Thyroid gland (tissue), 4 donors: ENCODE results near the gene WDR49. TPM values are rescaled to one million over a fixed set of nuclear protein-coding genes. Genes with fewer than 3 reads are reported as not detected.

Source experiments
- DNase-seq, 2 donors: peaks; one replicate each; pipeline ENCODE4 v3.0.0-alpha.2; 2019
- H3K27ac ChIP-seq, 3 donors: fragments of 200-600 bp; sonication (generic); 1 replicate in 2 of 3; 2 replicates in 1 of 3; pipeline ENCODE4 v1.5.1; 2016 to 2019; ENCODE audit warnings: mild to moderate bottlenecking in 1 of 3, moderate library complexity in 1 of 3
- H3K27me3 ChIP-seq: fragments of 200-600 bp; sonication (generic); one replicate; pipeline ENCODE4 v1.5.1; 2019
- H3K36me3 ChIP-seq, 2 donors: fragments of 200-600 bp; sonication (generic); one replicate each; pipeline ENCODE4 v1.5.1; 2016 to 2019
- H3K4me1 ChIP-seq, 2 donors: fragments of 200-600 bp; sonication (generic); one replicate each; pipeline ENCODE4 v1.5.1; 2017 to 2019
- H3K4me3 ChIP-seq, 3 donors: fragments of 200-600 bp; sonication (generic); replicated peaks in 1 of 3; 1 replicate in 2 of 3; 2 replicates in 1 of 3; pipeline ENCODE4 v1.5.1; 2016; ENCODE audit warnings: mild to moderate bottlenecking in 1 of 3
- H3K9me3 ChIP-seq: fragments of 200-600 bp; sonication (generic); one replicate; pipeline ENCODE4 v1.5.1; 2017
- POLR2A ChIP-seq, 2 donors: fragments of 450-650 bp; IDR thresholded peaks; one replicate each; pipeline ENCODE4 v1.6.1; 2017; ENCODE audit warnings: antibody characterized with exemption in 2 of 2, mild to moderate bottlenecking in 2 of 2, moderate library complexity in 1 of 2
- WGBS, 2 donors: methylation state at CpG; one replicate each; pipeline ENCODE4 v1.1.5; 2017; 5-methylcytosine and 5-hydroxymethylcytosine counted together
- intact Hi-C: fragments of 100-400 bp; cut with DNase I; formaldehyde crosslinking; loops from one replicate; pipeline ENCODE4 v1.15.1; 2023
- total RNA-seq, 4 donors: library from RNA; depleted of rRNA; stranded (reverse); fragments of >200 nt; gene quantifications; one replicate each; pipeline ENCODE4 v1.2.3, GENCODE V29; 2016
- TF ChIP-seq, protein P1 (sequence below), 6 experiments: fragments of 200-600 bp in 3 of 6; fragments of 450-650 bp in 3 of 6; sonication (generic) in 3 of 6; IDR thresholded peaks; one replicate each; pipeline ENCODE4 v1.5.1; 2016 to 2019; ENCODE audit warnings: antibody characterized with exemption in 6 of 6, mild to moderate bottlenecking in 2 of 6, inconsistent platforms in 1 of 6, moderate library complexity in 1 of 6

Gene WDR49
- total RNA-seq = 1 to 10 TPM in 3 of 4 donors, under 1 TPM in 1; 0.56 to 2.2 (median 1.6) TPM

DNA sequence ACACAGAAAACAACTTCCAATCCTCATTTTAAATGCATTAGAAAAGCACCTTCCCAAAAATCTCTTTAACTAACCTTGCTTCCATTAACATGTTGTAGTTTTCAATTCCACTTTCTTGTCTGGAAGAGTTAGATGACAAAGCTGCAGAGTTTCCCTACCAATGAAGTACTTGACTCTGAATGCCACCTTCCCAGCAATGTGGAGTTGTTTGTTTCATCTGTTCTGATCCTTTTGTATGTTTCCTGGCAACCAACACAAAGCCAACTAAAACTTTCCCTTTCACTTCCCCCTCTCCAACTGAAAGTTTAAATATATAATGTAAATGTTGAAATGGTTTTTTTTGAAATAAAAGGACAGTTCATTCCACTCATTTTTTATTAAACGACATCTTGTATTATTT, at the start of gene WDR49:
WDR49 (minus strand) TSS at position 183 of the 400 bp plus-strand sequence. CDS start 517 bp downstream, outside the sequence.
- 66 to 71% methylated on average over 1 of the region's 1 CpG for WGBS, 2 donors
- Histone ChIP-seq H3K27ac (no peak within 1 kb of the TSS), H3K4me3 (no peak within 1 kb of the TSS)

DNA sequence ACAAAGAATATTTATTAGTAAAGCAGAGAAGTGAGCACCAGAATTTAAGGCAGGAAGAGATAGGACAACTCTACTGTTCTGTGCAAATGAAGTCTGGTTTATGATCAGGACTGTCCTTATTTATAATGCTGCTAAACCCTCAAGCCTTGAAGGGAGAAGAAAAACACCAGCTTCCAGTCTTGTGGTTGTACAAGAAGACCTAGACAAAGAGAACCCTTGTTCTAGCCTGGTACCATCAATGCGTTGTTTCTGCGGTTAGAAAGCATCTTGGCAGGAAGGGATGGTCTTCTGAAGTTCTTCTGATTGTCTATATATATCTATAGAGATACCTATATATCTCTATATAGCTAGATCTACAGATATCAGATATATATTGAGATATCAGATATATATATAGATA, 47.2 kb upstream of the WDR49 start:
- Histone ChIP-seq H3K36me3 (no peaks in the 10 kb centered on the region), H3K4me3 (no peak overlapping the region), H3K9me3 (no peaks in the 10 kb centered on the region), H3K4me1 (no peaks in the 10 kb centered on the region), H3K27me3 (no peaks in the 10 kb centered on the region), H3K27ac (no peak overlapping the region)
- no peak for DNase-seq
- no peak for TF ChIP-seq POLR2A (IDR thresholded peaks at IDR 0.05)
- TF ChIP-seq, protein P1, sequence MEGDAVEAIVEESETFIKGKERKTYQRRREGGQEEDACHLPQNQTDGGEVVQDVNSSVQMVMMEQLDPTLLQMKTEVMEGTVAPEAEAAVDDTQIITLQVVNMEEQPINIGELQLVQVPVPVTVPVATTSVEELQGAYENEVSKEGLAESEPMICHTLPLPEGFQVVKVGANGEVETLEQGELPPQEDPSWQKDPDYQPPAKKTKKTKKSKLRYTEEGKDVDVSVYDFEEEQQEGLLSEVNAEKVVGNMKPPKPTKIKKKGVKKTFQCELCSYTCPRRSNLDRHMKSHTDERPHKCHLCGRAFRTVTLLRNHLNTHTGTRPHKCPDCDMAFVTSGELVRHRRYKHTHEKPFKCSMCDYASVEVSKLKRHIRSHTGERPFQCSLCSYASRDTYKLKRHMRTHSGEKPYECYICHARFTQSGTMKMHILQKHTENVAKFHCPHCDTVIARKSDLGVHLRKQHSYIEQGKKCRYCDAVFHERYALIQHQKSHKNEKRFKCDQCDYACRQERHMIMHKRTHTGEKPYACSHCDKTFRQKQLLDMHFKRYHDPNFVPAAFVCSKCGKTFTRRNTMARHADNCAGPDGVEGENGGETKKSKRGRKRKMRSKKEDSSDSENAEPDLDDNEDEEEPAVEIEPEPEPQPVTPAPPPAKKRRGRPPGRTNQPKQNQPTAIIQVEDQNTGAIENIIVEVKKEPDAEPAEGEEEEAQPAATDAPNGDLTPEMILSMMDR (IDR thresholded peaks at IDR 0.05) = no peak
- WGBS, 2 donors = 97 to 99% methylated on average over 2 of the region's 2 CpGs
- intact Hi-C loops = no loop called here

More for the DNA sequence above, at the start of gene WDR49:
- no peak for DNase-seq
- intact Hi-C loops = no loop called here
- Histone ChIP-seq H3K4me1 (no peaks in the 10 kb centered on the region), H3K27me3 (no peaks in the 10 kb centered on the region), H3K36me3 (no peaks in the 10 kb centered on the region), H3K9me3 (no peaks in the 10 kb centered on the region)
- TF ChIP-seq, protein P1 (IDR thresholded peaks at IDR 0.05) = no peak
- TF ChIP-seq POLR2A (IDR thresholded peaks at IDR 0.05) = no peak

DNA sequence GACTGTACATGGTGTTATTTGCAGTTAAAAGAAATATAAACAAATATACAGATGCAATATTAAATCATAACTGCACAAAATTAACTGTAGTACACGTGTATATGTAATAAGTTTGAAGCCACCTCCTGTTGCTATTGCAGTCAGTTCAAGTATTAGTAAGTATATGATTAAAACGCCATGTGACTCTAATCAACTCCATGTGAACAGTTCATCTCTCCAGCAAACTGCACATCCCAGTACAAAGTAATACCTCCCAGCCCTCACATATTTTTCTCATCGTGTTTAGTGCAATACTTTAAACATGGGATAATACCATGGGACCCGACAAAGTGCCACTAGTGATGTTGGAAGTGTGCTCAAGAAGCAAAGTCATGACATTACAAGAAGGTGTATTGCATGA, 46.3 kb upstream of the WDR49 start:
- H3K36me3 ChIP-seq = no peaks in the 10 kb centered on the region
- TF ChIP-seq, protein P1 (IDR thresholded peaks at IDR 0.05) = no peak
- TF ChIP-seq POLR2A (IDR thresholded peaks at IDR 0.05) = no peak
- H3K27ac ChIP-seq = no peak overlapping the region
- WGBS, 2 donors = 93 to 94% methylated on average over 4 of the region's 4 CpGs
- H3K4me1 ChIP-seq = no peaks in the 10 kb centered on the region
- no peak for DNase-seq
- no peak overlapping the region for H3K4me3 ChIP-seq
- intact Hi-C loops = no loop called here
- no peaks in the 10 kb centered on the region for H3K27me3 ChIP-seq
- no peaks in the 10 kb centered on the region for H3K9me3 ChIP-seq

GRCh38 chr3:167694121-167694520, 40.4 kb upstream of the WDR49 start:
- Histone ChIP-seq H3K4me3 (no peak overlapping the region), H3K36me3 (peaks cover 0 to 10% of the 10 kb centered on the region in 2 donors), H3K9me3 (no peaks in the 10 kb centered on the region), H3K4me1 (no peaks in the 10 kb centered on the region), H3K27ac (no peak overlapping the region), H3K27me3 (no peaks in the 10 kb centered on the region)
- WGBS, 2 donors = 95 to 98% methylated on average over 2 of the region's 2 CpGs
- intact Hi-C loops = no loop called here
- no peak for TF ChIP-seq POLR2A (IDR thresholded peaks at IDR 0.05)
- TF ChIP-seq, protein P1 (IDR thresholded peaks at IDR 0.05) = no peak
- DNase-seq = no peak

DNA sequence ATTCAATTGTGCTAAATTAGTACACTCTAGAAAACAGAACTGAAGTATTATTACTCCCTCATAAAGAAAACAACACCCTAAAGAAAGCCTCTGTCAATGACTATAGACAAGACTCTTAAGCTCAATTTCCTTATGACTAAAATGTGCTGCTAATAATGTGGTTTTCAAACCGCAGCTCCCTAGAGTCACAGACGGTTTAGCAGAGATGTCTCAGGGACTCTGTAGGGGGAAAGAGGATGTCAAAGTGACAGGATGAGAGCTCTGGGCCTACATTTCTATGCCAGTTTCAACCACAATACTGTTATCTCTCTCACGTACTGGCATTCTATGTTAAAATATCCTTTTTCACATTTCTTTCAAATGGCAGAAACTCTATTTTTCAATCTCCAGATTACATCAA, 37.6 kb upstream of the WDR49 start:
- Histone ChIP-seq H3K27ac (no peak overlapping the region), H3K4me3 (no peak overlapping the region), H3K9me3 (no peaks in the 10 kb centered on the region), H3K4me1 (no peaks in the 10 kb centered on the region), H3K27me3 (no peaks in the 10 kb centered on the region), H3K36me3 (peaks cover 0 to 10% of the 10 kb centered on the region in 2 donors)
- no peak for DNase-seq
- TF ChIP-seq, protein P1 (IDR thresholded peaks at IDR 0.05) = no peak
- TF ChIP-seq POLR2A (IDR thresholded peaks at IDR 0.05) = no peak
- intact Hi-C loops = no loop called here
- 71 to 73% methylated on average over 3 of the region's 3 CpGs for WGBS, 2 donors
